ENCODE results near the gene TIAM1.

TIAM1 gene

DNA sequence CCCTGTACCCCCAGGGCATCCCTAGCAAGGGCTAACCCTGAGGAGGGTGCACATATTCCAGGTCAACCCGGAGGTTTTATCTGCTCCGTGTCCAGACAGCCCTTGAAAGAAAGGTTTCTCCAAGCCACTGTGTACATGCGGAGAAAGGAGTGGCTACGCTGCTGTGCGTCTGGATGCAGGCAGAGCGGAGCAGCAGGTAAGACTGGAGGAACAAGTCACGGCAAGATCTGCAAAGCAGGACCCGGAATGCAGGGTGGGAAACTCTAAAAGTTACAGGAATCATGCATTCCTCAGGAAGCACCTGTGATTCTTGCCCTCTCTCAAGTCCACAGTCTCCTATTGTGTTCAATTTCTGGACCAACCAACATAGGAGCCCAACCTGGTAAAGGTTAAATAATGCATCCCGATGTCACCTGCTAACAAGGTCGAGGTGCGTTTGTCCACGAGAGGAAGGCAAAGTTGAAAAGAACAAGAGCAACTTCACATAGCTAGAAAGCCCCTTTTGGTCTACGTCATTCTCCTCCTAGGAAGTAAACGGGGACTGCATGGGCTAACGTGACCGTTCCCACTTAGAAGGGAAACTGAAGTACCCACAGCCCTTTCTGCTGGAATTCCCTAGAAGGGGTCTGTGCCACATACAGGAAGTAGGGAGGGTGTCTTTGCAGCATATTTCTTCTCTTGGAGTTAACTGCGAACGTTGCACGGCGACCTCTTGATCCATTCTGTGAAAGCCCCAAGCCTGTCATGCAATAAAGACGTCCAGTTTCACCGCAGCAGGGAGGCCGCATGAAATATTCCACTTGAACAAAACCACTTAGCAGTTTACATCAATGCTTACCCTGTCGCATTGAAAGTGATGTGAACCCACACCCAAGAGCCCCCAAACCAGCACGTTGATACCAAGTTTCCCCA, 5.8 kb downstream of the TIAM1 start:
- CTCF ChIA-PET = interaction anchor here (1.0 kb wide), 1 partner anchor 10 kb away, joined by 3 read pairs; no protein-coding TSS in a partner anchor

DNA sequence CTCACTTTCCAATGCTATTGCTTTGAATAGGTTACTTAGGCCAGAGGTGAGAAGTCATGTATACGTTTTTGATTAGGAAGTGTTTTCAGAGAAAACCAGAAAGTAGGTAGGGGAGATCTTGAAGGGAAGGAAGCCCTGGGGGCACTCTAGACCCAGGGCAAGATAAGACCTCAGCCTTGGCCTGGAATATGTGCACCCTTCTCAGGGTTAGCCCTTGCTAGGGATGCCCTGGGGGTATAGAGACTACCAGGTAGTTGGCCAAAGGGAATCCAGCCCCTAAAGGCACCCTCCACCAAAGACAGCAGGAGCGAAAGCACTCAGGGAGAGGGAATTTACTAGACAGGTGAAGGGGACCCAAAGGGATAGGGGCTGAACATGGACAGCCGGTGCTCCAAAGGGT, 7.0 kb downstream of the TIAM1 start:
- POLR2A ChIA-PET = no interaction called here
- no peak overlapping the region for H3K4me3 ChIP-seq (ENCODE audit: low read depth, low read length)
- TF ChIP-seq, protein P1, sequence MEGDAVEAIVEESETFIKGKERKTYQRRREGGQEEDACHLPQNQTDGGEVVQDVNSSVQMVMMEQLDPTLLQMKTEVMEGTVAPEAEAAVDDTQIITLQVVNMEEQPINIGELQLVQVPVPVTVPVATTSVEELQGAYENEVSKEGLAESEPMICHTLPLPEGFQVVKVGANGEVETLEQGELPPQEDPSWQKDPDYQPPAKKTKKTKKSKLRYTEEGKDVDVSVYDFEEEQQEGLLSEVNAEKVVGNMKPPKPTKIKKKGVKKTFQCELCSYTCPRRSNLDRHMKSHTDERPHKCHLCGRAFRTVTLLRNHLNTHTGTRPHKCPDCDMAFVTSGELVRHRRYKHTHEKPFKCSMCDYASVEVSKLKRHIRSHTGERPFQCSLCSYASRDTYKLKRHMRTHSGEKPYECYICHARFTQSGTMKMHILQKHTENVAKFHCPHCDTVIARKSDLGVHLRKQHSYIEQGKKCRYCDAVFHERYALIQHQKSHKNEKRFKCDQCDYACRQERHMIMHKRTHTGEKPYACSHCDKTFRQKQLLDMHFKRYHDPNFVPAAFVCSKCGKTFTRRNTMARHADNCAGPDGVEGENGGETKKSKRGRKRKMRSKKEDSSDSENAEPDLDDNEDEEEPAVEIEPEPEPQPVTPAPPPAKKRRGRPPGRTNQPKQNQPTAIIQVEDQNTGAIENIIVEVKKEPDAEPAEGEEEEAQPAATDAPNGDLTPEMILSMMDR (IDR thresholded peaks at IDR 0.05; ENCODE audit: insufficient read depth, low read length, missing control alignments) = no peak
- DNase-seq (ENCODE audit: low read depth, low spot score) = no peak
- CTCF ChIA-PET = interaction anchor here (3.5 kb wide), 1 partner anchor 11 kb away, joined by 21 read pairs; no protein-coding TSS in a partner anchor

More for the DNA sequence above, 5.8 kb downstream of the TIAM1 start:
- POLR2A ChIA-PET = no interaction called here
- TF ChIP-seq, protein P1 (IDR thresholded peaks at IDR 0.05; ENCODE audit: insufficient read depth, low read length, missing control alignments) = no peak
- no peak for DNase-seq (ENCODE audit: low read depth, low spot score)
- no peak overlapping the region for H3K4me3 ChIP-seq (ENCODE audit: low read depth, low read length)

DNA sequence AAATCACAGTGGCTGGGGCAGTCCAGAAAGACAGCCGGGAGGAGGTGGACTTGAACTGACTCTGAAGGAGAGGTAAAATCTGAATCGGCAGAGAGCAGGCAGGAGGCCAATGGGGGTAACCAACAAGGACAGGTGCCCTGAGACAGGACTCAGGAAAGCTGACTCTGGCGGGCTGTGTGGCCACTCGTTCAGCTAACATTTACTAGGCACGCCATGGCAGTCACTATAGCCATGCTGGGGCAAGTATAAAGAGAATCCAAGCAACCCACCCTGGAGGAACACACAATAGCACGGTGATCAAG, 7.4 kb downstream of the TIAM1 start:
- ChIA-PET CTCF (interaction anchor here (0.8 to 3.5 kb wide), 3 partner anchors 11 to 138 kb away, joined by 3 to 21 read pairs (median 5); no protein-coding TSS in a partner anchor), POLR2A (no interaction called here)
- H3K4me3 ChIP-seq (ENCODE audit: low read depth, low read length) = no peak overlapping the region
- TF ChIP-seq, protein P1 (IDR thresholded peaks at IDR 0.05; ENCODE audit: insufficient read depth, low read length, missing control alignments) = no peak
- DNase-seq (ENCODE audit: low read depth, low spot score) = no peak

DNA sequence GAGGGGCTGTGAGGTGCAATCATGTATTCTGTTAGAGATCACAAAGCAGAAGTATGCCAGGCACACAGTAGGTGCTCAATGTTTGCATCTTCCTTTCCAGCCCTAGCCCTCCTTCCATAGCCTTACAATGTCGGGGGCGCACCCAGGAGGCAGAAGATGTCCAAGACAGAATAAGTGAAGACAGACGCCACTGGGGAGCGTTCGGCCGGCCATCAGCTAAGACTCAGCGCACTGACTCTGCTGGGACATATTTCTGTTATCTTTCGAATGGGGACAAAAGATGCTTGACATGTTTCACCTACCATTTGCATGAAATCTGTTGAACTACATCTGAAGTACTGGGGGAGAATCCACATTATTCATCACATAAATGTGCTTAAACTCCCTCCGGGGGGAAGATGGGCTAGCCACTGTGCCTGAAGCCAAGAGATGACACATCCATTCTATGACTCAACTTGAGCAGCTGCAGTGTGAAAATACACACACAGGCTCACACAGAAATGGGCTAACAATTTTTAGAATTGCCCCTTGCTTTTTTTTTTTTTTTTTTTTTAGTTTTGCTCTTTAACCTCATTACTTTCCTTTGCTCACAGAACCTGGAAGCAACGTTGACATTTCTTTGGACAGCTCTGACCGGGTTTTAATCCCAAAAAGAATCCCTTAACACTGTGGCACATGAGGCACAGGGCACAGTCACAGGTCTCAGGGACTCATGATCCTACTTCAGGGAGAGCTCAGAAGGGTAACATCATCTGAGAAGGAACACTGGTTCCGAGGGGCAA, 7.9 kb downstream of the TIAM1 start:
- peak; percentile 73 for DNase-seq (ENCODE audit: low read depth, low spot score)
- no peak overlapping the region for H3K4me3 ChIP-seq (ENCODE audit: low read depth, low read length)

DNA sequence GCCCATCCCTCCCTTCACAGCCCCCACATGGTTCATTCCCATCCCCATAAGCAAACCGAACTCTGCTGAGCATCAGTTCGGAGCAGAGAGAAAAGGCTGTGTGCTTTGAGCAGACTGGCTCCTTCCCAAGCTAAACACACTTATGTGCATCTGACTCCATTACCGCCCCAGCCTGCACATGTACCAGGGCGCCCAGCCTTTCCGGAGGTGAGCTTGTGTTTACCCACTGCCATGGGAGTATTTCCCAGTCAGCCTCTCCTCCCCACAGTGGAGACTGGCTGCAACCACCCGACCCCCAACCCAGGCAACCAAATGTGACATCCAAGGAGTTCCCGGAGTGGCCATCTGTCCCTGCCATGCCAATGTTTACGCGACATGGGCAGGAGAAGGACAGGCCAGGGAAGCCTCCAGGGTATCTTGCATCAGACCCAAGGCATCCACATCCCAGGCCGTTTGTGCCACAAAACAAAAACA, 9.4 kb downstream of the TIAM1 start:
- ChIA-PET POLR2A (no interaction called here), CTCF (interaction anchor here (1.6 to 3.5 kb wide), 4 partner anchors 8 to 246 kb away, joined by 4 to 21 read pairs (median 5); no protein-coding TSS in a partner anchor)
- H3K4me3 ChIP-seq (ENCODE audit: low read depth, low read length) = no peak overlapping the region
- no peak for DNase-seq (ENCODE audit: low read depth, low spot score)
- TF ChIP-seq, protein P1 (IDR thresholded peaks at IDR 0.05; ENCODE audit: insufficient read depth, low read length, missing control alignments) = no peak

More for the DNA sequence above, 7.9 kb downstream of the TIAM1 start:
- POLR2A ChIA-PET = interaction anchor here (0.7 kb wide), 1 partner anchor 225 kb away, joined by 3 read pairs; no protein-coding TSS in a partner anchor
- CTCF ChIA-PET = interaction anchor here (0.8 to 3.5 kb wide), 9 partner anchors 10 to 245 kb away, joined by 3 to 21 read pairs (median 4); no protein-coding TSS in a partner anchor
- TF ChIP-seq, protein P1 (IDR thresholded peaks at IDR 0.05; ENCODE audit: insufficient read depth, low read length, missing control alignments) = no peak

Measured in AG04449 (cell line).